Activated CD4-positive, alpha-beta T cell treated with anti-CD3 and anti-CD28 coated beads, Interleukin-2, amount 50 U/mL, for 1 hour (primary cell): ENCODE measurements around the gene SELENON.

ENCODE experiments used
- DNase-seq: peaks from one replicate; pipeline ENCODE4 v3.0.0-alpha.2; 2020

Gene SELENON

DNA sequence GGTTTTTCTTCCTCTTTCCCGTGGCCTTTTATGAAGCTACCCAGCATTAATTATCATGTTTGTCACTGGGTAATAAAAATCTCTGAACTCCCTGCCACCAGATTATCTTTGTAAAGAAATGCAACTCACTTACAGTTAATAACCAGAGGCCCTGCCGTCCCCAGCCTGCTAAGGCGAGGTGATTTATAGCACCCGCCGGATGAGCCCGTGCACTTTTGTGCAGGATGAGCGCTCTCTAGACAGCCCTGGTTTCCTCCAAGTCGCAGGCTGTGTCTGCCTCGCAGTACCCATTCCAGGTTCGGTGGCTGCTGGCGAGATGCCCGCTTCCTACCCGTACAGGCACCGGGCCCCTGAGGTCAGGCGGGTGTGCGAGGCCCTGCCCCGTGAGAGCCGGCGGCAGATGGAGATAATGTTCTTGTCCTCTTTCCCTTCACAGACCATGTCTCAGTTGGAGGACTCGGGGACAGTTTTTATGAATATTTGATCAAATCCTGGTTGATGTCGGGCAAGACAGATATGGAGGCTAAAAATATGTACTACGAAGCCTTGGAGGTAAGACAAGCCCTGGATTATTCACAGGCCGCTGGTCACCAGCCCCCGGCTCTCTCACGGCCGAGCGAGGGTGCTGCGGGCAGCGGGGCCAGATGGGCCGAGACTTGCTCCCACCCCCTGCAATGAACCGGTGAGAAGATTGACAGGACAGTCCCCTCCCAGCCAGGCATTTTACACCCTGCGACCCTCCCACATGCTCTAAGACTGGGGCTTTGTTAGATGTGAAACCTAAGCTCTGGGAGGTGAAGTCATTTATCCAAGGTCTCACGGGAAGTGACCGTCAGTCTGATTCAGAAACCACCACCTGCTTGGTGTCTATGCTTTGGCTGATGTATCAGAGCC is 28.5 kb upstream of the SELENON start:
- DNase-seq: peak; percentile 47

DNA sequence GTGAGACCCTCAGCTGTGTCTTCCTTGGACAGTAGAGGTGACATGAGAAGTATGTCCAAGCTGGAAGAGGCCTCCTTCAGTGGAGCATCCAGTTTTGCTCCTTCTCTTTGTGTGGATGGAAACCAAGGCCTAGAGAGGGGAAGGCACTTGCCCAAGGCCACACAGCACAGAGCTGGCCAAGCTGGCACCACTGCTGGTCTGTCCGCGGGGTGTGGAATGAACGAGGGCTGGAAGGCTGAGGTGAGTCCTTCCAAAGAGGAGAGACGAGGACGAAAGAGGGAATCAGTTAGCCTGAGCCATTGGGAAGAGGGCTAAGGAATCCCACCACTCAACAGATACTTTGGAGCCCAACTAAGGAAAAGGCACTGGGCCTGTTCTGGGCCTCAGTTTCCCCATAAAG is 27.8 kb upstream of the SELENON start:
- DNase-seq: no peak

DNA sequence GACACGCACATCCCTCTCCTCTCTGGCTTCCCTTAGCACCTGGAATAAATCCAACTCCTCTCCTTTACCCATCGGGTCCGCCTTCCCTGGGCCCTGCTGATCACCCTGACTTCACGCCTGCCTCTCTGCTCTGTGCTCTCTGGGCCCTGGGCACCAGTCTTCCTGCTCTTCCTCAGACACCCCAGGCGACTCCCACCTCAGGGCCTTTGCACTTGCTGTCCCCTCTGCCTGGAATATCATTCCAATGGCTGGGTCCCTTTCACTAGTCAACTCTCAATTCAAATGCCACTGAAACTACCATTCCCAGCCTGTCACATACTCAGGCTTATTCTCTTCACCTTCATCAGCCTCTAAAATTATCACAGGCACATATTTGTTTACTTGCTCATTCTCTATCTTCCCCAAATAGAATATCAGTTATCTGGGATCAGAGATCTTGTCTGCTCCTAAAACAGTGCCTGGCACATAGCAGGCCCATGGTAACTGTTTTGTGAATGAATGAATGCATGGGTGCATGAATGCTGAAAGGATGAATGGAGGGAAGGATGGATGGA is 27.2 kb upstream of the SELENON start:
- no peak for DNase-seq

DNA sequence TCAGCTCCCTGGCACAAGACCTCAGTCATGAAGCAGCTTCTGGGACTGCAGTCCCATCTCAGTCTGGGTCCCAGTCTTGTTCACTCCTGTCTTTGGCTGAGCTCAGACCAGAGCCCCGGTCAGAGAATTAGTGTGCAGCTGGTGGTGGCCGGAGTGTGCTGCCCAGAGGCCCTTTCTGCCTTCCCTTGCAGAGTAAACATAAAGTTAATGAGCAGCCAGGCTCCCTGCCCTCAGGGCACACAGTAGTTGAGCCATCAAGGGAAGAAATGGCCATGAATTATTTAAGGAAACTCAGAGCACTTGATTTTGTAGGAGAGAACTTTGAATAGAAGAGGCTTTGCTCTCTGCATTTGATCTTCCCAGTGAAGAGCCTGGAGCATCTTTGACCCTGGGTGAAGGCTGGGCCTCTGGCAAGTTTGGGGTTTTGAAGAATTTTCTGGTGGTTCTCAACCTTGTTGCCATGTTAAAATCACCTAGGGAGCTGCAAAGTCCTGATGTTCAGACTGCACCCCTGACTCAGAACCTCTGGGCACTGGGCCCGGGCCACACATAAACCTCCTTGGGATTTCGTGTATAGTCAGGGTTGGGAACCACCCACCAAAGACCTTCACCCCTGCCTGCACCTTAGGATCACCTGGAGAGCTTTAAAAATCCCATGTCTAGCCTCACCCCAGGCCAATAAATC is 26.4 kb upstream of the SELENON start:
- DNase-seq: no peak

DNA sequence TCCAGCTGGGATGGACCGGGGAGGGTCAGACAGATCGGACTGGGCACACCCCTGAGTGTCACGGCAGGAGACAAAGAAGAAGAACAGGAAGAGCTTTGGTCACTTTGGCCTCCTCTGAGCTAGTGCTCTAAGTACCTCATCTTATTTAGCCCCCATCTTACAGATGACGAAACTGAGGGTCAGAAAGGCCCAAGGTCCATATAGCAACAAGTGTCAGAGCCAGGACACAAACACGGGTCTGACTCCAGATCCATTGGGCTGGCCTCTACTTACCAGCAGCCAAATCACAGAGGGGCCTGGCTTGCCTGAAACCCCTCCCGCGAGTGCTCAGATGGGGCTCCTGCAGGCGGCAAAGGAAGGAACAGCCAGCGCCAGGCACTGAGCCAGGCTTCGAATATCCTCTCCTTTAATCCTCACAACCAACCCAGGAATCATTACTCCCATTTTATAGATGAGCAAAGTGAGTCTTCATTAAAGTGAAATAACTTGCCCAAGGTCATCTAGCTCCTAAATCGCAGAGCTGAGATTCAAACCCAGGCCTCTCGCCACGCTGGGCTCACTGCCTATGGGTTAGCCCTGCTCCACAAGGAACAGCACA is 25.7 kb upstream of the SELENON start:
- DNase-seq: no peak

DNA sequence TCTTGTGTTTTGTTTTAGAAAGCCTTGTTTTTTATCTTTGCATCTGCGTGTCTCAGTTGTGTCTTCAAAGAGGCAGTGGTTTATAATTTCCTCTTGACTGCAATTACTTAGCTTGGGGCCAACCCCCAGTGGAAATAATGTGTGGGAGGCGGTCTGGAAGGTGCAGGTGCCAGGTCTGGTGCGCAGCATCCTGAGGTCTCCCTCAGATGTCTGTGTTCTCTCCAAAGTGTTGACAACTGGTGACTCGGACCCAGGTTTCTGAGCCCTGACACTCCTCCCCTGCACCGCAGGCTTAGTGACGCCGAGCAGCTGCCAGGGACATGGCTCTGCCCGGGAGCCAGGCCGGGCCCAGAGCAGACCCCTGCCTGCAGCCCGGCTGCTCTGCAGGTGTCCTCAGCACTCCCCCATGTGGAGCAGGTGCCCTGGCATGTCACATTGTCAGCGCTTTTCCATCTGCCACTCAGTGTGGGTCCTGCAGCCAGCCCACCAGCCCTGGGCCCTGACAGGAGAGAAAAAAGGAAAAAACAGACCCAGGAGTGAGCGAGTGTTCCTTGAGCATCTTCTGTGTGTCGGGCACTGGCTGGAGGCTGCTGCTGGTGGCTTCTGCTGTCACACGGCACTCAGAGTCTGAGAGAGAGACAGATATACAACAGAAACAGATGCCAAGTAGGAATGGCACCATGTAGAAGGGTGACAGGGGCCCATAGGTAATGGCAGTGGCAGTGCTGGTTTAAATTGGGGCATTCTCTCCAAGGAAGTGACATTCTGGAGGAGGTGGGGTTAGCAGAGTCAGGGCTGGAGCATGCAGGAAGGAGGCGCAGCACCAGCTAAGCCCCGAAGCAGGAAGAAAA is 24.8 kb upstream of the SELENON start:
- peak; percentile 85 for DNase-seq

DNA sequence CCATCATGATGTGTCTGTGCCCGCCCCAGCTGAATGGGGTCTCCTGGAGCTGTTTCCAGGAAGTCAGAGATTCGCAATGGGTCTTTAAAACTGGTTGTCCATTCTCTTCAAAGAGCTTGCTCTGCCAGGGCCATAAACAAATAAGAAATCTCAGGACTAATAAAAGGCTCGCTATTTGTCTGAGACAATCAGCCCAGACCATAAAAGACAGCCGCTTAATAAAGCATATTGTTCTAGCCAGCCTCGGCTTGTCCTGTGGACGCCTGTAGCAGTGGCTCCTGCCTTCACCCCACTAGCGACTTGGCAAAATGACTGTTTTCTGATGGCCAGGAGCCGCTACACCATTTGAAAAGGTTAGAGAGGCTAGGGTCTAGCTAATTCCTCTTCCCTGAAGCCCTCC is 20.6 kb upstream of the SELENON start:
- no peak for DNase-seq

DNA sequence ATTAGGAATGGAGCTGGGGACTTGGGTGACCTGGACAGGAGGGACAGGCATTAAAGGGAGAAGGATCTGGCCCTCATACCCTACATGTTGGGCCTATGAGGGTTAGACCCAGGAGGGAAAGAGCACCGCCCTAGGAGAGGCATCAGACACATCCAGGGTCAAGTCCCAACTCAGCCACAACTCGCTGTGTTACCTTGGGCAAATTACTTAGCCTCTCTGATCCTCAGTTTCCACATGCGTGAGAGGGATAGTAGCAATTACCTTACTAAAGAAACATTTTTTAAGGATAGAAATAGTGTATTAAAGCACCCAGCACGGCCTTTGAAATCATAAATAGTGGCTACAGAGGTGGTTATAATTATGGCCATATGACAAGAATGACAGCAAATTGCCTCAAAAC is 20.1 kb upstream of the SELENON start:
- no peak for DNase-seq

DNA sequence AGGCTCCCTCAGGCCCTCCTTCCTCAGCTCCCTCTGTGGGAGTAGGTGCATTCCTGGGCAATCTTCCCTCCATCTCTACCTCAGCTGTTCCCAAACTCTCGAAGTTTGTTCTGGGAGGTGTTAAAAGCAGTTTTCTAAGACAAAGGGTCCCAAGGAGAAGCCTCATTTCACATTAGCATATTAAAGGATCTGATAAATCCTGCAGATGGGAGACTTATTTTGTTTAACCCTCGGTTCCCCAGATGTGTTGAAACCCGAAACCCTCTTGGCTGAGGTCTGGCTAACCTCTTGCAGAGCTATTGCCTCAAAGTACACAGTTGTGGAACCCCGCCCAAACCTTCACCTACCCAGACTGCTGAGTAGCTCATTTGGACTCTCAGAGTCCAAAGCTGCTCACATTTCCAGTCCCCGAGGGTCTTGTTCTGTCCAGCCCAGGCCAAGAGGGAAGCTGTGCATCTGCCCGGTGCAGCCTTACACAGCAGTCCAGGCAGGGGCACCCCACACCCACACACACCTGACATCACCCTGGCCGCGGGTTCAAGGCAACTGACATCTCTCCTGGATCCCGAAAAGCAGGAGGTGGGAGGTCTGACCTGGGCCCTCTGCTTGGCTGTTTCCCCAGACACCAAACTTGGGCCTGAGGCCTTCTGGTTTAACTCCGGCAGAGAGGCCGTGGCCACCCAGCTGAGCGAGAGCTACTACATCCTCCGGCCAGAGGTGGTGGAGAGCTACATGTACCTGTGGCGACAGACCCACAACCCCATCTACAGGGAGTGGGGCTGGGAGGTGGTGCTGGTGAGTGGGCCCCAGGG is 19.5 kb upstream of the SELENON start:
- DNase-seq: no peak

DNA sequence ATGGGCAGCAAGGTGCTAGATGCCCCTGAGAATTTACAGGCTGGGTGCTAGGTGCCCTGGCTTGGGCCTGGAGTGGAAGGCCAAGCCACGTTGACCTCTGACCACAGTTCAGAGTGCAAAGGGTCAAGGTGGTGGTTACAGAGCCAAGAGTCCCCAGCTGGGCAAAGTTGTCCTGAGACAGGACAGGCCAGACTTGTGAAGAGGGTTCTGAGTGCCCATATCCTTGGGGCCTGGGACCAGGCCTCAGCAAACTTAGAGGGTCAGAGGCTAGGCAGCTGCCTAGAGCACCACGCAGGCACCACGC is 18.9 kb upstream of the SELENON start:
- no peak for DNase-seq

DNA sequence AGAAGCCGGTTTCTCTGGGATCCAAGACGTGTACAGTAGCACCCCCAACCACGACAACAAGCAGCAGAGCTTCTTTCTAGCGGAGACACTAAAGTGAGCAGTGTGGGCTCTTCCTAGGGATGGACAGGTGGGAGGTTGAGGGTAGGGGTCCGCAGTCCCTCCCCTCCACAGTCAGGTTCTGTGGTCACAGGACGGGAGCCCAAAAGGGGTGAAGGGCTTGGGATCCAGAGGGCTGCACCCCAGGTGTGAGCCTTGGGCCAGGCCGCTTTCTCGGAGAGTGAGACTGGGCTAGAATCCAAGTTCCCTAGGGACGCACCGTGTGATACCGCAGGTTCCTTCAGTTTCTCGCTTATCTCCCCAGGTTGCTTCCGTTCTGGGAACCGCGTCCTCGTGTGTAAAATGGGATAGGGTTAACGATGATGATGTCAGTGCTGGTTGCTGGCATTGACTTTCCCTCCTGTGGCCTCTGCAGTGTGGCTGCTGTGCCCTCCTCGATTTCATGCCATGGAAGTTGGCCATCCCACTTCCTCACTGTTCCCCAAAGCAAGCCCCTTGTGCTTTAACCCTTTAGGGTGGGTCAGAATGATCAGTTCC is 17.3 kb upstream of the SELENON start:
- no peak for DNase-seq

DNA sequence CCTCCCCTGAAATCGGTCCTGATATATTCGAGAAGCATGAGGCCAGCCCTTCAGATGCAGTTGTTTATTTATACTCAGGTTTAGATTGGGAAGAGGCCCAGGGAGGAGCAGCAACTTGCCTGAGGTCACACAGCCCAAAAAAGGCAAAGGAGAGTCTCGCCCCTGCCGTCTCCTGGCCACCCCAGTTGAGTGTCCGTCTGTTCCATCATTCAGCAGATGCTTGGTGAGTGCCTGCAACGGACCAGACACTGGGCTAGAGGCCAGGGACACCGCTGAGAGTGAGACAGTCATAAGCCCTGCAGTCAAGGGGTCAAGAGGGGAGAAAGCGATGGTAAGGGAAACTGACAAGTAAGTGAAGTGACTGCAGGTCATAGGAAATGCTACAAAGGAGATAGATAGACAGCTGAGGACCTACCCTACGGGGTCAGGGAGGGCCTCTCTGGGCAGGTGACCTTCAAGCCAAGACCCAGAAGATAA is 15.4 kb upstream of the SELENON start:
- no peak for DNase-seq

DNA sequence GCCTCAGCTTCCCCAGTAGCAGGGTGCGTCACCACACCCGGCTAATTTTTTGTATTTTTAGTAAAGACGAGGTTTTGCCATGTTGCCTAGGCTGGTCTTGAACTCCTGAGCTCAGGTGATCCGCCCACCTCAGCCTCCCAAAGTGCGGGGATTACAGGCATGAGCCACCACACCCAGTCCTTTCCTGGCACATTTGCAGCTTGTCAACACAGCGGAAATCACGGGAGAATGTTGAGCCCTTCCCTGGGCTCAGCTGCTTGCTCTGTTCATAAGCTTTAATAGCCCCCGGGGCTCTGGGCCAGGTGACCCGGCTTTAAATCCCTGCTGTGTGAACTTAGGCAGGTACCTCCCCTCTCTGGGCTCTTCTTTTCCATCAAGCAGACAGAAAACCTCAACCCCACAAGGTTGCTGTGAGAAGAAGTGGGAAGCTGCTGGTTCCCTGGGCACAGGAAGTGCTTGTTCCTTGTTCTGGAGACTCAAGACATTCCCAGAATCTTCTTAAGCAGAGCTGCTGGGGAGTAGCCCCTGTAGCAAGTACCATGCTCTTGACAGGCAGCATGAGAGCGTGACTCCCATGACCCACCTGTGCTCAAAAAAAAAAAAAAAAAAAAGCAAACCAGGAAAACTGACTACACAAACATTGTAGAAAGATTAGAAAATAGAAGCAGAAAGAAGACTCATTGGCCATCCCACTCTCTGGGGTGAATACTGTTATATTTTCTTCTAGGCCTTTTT is 14.5 kb upstream of the SELENON start:
- DNase-seq: no peak

DNA sequence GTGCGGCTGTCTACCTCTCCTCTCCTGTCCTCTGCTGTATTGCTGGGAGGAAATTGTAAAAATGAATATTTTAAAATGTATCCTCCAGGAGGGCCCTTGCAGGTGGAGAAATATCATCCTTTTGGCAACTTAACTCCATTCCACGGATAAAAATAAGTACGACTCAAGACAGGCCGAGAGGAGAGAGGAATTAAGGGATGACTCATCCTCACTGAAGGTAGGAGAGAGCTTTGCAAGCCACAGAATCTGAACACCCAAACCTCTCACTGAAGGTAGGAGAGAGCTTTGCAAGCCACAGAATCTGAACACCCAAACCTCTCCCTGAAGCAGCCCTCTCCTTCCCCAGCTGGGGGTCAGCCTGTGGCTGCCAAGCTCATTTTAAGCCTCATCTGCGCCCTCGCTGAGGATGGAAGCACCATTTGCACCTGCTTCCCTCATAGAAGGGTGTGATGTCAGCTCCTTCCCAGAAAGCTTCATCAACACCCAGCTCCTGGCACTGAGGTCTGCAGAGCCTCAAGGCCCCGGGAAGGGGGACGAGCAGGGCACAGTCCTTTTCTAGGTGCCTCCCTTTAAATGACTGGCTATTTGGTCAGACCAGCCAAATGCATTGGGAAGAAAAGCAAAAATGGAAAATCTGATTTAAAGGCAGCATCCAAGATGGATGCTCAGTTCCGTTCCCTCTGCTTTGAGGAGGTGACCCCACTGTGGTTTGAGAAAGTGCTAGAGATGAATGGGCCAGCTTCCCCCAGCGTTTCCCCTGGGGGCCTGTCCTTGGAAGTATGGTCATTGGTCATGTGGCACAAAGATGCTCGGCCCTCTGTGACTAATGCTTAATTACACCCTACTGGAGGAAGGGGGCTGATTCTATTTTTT is 12.9 kb upstream of the SELENON start:
- no peak for DNase-seq

DNA sequence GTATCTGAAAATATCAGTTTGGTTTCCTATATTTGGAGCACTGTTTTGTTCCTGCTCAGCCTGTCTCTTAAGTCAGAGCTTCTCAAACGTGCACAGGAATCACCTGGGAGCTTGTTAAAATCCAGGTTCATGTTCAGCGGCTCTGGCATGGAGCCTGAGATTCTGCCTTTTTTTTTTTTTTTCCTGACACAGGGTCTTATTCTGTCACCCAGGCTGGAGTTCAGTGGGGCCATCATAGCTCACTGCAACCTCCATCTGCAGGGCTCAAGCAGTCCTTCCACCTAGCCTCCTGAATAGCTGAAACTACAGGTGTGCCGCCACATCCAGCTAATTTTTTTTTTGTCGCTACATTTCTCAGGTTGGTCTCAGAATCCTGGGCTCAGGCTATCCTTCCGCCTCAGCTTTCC is 12.2 kb upstream of the SELENON start:
- DNase-seq: no peak

DNA sequence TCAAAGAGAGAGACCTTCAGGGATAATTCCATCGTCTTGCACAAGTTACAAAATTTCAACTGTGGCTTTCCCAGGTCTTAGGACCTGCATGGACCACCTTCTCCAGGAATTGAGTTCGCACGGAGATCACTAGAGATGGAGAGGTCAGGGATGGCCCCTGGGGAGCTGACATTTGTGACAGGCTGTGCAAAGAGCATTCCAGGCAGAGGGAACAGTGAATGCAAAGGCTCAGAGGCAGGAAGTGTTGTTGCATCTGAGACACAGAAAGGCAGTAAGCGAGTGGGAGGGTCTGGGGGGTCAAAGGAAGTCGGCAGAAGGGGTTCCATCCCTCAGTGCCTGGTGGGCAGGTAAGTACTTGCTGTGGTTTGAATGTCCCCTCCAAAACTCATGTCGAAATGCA is 9.5 kb upstream of the SELENON start:
- no peak for DNase-seq

DNA sequence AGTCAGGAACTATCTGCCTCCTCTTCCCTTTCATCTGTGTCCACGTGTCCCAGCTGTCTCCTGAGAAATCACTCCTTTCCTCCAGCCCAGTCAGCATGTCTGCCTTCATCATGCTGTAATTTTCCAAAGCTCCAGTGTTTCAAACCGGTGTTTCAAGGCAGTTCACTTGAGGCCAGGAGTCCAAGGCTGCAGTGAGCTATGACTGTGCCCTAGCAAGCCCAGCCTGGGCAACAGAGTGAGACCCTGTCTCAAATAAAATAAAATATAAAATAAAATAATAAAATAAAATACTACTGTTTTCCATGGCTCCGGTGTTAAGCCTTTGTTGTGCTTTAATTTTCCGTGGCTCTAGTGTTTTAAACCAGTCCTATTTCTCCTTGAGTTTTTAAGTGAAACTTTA is 7.9 kb upstream of the SELENON start:
- no peak for DNase-seq

DNA sequence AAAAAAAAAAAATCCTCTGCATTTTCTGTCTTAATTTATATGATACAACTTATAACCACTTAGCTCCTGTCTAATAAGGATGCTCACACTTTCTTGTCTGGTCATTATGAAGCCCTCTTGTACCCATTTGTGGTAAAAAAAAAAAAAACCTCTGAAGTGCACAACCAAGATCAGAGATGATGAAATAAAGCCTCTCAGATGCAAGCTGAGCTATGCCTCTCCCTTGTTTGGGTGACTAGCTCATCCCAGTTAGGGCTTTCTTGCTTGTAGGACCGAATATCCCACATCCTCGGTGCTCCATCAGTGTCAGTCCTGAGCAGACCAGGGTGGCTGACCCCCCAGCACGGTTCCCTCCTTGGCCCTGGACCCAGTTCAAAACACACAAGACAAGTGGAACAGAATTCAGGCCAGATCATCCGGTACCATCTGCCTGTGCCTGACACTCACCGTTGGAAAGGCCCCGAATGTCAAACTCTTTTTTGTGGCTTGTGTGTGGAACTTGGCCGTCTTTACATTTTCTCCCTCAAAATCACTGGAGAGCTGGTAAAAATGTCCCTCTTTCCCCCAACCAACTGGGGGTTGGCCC is 6.3 kb upstream of the SELENON start:
- DNase-seq: no peak

DNA sequence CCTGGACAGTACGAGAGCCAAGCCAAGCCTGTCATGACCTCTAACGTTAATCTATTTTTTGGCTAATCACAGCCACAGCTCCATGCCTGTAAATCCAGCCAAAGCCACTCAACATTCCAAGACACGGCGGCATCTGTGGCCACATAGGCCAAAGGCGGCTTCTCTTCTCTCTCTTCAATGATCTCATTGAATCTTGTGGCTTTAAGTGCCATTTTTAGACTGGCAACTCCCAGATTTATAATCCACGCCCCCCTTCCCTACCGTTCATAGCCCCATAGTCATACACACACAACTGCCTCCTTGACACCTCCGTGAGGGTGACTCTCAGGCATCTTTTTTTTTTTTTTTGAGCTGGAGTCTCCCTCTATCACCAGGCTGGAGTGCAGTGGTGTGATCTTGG is 5.7 kb upstream of the SELENON start:
- no peak for DNase-seq
